ENCODE results near the gene FALEC. TPM values are rescaled to one million over a fixed set of nuclear protein-coding genes. Genes with fewer than 3 reads are reported as not detected.

FALEC gene
- polyA plus RNA-seq, 3 donors = 0.40 to 0.44 TPM; not detected in 1

- DNase-seq (ENCODE audit: low read depth in 3 of 3, low spot score in 2 of 3) = no peak
These were observed 28.1 kb downstream of the FALEC start for GRCh38 chr1:150543500-150544143.

GRCh38 chr1:150544204-150544603, 28.7 kb downstream of the FALEC start:
- no peak for DNase-seq (ENCODE audit: low read depth in 3 of 3, low spot score in 2 of 3)

GRCh38 chr1:150545486-150546032, 30.0 kb downstream of the FALEC start:
- DNase-seq (ENCODE audit: low read depth in 3 of 3, low spot score in 2 of 3) = no peak

DNA sequence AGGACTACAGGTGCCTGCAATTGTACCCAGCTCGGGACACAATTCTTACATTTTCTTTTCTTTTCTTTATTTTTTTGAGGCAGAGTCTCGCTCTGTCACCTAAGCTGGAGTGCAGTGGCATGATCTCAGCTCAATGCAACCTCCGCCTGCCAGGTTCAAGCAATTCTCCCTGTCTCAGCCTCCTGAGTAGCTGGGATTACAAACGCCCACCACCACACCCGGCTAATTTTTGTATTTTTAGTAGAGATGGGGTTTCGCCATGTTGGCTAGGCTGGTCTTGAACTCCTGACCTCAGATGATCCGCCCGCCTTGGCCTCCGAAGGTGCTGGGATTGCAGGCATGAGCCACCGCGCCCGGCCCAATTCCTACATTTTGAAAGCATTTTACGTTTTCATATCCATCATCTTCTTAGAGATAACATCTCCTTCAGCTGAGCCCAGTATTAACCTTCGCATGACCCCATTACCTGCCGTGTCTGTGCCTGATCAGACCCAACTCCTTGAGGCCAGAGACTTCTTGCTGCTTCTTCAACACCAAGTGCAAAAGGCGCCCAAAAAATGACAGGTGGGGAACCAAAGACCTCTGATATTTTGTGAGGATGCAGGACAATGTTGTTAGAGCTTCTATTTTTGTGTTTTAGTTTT, 30.9 kb downstream of the FALEC start:
- DNase-seq (ENCODE audit: low read depth in 3 of 3, low spot score in 2 of 3) = no peak

- no peak for DNase-seq (ENCODE audit: low read depth in 3 of 3, low spot score in 2 of 3)
These were observed 32.7 kb downstream of the FALEC start for GRCh38 chr1:150548324-150548631.

- DNase-seq (ENCODE audit: low read depth in 3 of 3, low spot score in 2 of 3) = no peak
These were observed 33.3 kb downstream of the FALEC start, which contains the start of gene ADAMTSL4 for GRCh38 chr1:150548632-150549495. ADAMTSL4 (plus strand) TSS chr1:150549408; CDS start chr1:150552289, 2,881 bp downstream.

DNA sequence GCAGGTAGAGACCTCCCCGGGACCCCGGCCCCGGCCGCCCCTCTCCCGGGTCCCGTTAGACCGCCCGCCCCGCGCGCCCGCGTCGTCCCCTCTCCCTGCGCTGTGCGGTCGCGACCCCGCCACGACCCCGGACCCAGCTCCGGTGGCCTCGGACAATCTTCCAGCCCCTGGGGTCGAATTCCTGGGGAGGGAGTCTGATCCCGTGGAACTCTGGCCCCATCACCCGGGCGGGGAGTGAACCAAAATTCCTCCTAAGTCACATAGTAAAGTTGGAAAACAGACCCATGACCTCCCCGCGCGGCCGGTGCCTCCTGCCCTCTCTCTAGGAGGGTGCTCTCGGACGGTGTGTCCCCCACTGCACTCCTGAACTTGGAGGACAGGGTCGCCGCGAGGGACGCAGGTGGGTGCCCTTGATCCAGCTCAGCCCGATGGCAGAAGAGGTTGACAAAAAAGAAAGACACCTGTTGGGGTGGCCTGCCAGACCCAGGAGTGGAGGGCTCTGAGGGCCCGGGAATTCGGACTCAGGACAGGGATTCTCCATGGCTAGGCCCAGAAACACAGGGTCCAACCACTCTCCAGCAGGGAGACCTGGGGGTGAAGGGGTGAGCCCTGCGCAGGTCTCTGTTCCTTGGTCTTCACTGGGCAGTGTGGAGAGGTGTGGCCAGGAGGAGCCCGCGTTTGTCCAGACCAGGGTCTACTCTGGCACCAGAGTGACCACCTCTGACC, 34.1 kb downstream of the FALEC start:
- no peak for DNase-seq (ENCODE audit: low read depth in 3 of 3, low spot score in 2 of 3)

- DNase-seq (ENCODE audit: low read depth in 3 of 3, low spot score in 2 of 3) = no peak
These were observed 34.9 kb downstream of the FALEC start for GRCh38 chr1:150550222-150551050.

GRCh38 chr1:150551051-150551783, 35.7 kb downstream of the FALEC start:
- DNase-seq (ENCODE audit: low read depth in 3 of 3, low spot score in 2 of 3) = no peak

DNA sequence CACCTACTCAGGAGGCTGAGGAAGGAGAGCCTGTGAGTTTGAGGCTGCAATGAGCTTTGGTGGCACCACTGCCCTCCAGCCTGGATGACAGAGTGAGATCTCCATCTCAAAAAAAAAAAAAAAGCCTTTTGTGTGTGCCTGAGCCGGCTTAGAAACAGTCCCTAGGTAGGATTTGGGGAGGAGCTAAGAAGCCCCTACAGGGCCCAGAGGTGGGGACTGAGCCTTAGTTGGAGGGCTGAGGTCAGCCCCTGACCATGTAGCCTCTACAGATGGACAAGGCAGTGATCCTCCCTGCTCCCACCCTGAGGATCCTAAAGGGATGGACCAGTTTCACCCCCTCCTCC, 36.2 kb downstream of the FALEC start:
- no peak for DNase-seq (ENCODE audit: low read depth in 3 of 3, low spot score in 2 of 3)

DNA sequence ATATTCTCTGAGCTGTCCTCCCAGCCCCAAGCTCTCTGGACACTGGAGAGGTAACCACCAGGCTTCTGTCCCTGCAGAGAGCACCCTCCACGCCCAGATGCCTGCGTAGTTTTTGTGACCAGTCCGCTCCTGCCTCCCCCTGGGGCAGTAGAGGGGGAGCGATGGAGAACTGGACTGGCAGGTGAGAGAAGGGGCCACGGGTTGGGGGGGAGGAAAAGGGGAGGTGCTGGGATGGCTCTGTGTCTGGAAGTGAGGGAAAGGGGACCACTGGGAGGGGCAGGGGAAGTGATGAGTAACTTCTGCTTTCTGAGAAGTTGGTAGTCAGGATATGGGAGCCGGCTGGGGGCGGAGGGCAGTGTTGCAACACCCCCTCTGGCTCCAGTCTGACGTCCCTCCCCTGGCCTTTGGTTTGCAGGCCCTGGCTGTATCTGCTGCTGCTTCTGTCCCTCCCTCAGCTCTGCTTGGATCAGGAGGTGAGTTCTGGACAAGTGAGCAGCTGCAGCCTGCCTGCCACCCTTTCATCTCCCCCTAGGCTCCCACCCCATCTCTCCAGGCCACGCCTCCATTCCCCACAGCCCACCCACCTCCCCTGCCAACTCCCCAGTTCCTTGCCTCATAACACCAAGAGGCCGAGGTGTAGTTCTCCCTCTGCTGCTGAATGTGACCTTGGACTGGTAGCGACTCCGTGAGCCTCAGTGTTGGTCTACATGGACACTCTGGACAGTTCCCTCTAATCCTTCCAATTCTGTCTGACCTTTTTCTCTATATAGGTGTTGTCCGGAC, 36.8 kb downstream of the FALEC start:
- no peak for DNase-seq (ENCODE audit: low read depth in 3 of 3, low spot score in 2 of 3)

GRCh38 chr1:150552911-150553289, 37.3 kb downstream of the FALEC start:
- DNase-seq (ENCODE audit: low read depth in 3 of 3, low spot score in 2 of 3) = no peak

DNA sequence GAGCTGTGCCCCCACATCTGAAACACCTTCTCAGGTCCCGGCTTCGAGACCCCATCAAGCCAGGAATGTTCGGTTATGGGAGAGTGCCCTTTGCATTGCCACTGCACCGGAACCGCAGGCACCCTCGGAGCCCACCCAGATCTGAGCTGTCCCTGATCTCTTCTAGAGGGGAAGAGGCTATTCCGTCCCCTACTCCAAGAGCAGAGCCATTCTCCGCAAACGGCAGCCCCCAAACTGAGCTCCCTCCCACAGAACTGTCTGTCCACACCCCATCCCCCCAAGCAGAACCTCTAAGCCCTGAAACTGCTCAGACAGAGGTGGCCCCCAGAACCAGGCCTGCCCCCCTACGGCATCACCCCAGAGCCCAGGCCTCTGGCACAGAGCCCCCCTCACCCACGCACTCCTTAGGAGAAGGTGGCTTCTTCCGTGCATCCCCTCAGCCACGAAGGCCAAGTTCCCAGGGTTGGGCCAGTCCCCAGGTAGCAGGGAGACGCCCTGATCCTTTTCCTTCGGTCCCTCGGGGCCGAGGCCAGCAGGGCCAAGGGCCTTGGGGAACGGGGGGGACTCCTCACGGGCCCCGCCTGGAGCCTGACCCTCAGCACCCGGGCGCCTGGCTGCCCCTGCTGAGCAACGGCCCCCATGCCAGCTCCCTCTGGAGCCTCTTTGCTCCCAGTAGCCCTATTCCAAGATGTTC, 38.0 kb downstream of the FALEC start:
- DNase-seq (ENCODE audit: low read depth in 3 of 3, low spot score in 2 of 3) = no peak

GRCh38 chr1:150554086-150554452, 38.5 kb downstream of the FALEC start:
- no peak for DNase-seq (ENCODE audit: low read depth in 3 of 3, low spot score in 2 of 3)

- no peak for DNase-seq (ENCODE audit: low read depth in 3 of 3, low spot score in 2 of 3)
These were observed 39.8 kb downstream of the FALEC start for GRCh38 chr1:150555198-150555970.

DNA sequence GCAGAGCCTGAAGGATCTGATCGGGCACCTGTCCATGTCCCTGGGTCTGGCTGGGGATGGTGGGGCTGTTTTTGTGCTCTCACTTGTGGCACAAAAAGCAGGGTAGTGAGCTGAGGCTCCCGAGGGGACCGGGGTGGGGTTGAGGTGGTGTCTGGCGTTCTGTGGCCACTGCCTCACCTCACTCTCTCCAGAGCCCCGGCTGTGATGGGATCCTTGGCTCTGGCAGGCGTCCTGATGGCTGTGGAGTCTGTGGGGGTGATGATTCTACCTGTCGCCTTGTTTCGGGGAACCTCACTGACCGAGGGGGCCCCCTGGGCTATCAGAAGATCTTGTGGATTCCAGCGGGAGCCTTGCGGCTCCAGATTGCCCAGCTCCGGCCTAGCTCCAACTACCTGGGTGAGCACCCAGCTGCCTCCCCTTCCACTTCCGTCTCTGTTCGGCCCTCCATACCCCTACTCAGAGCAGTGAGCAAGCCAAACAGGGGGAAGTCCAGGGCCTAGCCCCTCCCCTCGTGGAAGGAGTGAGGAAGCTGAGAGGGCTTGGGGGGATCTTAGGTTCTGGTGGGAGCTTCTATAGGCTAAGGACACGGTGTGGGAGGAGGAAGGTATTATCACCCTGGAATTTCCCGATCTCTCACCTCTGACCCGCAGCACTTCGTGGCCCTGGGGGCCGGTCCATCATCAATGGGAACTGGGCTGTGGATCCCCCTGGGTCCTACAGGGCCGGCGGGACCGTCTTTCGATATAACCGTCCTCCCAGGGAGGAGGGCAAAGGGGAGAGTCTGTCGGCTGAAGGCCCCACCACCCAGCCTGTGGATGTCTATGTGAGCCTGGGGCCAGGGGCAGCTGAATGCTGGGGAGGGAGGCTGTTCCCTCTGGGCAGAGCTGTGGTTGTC, 40.7 kb downstream of the FALEC start:
- DNase-seq (ENCODE audit: low read depth in 3 of 3, low spot score in 2 of 3) = no peak
